Measurements from ENCODE around the gene AMZ2.

The AMZ2 gene

DNA sequence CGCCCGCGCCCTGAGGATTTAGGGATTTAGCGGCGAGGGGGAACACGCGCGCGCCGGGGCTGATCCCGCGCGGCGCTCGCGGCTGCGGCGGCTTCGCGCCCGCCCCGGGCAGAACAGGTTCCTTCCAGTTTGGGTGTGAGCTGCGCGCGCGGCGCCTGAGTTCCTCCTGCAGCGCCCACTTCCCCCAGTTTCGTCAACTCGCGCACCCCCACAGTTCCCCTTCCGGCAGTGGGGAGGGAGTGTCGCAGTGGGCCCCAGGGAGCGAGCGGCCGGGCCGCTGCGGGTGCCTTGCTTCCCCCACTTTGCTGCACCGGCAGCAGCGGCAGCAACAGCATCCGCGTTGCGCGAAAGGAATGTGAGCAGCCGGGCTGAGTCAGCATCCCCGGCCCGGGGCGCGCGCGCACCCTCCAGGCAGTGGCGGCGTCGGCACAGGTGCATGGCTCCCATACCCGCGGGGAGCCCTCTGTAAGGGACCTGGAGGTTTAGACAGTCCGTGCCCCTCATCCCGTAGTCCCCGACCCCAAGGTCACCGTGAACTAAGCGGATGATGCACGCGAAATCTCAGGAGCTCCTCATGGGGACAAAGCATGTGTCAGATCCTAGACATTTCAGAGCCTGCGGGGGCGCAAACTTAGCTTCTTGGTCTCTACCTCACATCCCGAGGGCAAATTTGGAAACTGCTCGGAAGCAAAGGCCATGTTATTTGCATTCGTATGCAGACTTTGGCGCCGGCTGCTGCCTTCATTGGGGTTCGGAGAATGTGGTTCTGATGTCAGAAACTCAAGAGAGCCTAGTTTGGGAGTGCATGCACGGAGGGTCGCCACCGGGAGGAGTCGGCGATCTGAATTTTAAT lies 44.2 kb downstream of the AMZ2 start:
- DNase-seq (ENCODE audit: low read depth), result peak; percentile 84

DNA sequence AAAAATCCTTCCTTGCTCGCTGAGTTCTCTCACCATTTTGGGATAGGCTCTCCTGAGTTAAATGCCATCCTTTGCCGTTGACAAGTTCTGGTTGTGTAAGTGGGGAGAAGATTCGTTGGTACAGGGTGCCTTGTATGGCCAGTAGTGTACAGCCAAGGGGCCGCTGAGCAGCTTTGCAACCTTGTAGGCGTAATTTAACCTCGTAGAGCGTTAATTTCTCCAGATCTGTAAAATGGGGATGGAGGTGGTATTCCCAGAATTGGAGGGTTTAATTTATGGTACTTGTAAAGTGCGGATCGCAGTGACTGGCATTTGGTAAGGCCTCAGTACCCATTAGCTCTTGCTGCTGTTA lies 44.8 kb downstream of the AMZ2 start:
- no peak for DNase-seq (ENCODE audit: low read depth)

DNA sequence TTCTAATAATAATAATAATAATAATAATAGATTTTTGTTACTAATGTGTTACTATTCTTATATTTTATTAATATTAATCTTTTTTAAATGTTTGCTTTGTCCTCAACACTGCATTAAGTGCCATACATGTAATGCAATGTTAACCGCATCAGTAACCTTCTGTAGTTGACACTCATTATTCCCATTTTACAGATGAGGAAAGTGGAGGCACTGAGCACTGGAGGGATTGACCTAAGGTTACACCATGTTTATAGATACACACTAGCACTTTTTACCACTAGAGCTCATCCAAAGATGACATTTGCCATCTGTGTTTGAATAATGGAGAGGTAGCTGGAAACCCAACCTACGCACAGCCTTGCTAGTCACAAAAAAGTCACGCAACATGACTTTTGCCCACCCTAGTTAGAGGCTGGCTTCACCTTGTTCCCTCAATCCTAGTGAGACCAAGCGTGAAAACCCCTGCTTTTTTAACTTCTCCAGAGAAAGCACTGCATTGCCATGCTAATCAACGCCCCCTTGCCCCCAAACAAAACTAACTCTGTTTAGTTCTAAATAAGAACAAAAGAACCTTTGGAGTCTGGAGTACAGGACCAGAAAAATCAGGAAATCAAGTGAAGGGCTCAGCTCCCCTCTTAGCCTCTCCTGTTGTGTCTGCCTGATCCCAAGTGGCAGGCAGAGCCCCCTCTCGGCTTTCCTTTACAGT lies 45.8 kb downstream of the AMZ2 start:
- DNase-seq (ENCODE audit: low read depth), result no peak

DNA sequence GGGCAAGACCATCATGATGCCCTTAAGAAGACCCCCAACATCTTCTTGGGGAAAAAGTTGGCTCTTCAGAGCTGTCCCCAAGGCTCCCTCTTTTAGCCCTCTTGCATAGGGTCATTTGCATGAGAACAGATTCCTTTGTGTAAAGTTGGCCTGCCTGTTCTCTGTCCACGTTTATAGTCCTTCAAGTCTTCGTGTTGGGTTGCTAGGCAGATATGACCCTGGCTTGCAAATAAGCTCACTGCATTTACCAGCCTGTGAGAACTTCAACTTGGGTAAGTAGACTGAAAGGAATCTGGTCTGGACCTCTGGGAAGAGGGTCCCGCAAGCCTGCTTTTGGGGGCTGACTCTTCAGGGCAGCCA lies 46.3 kb downstream of the AMZ2 start:
- no peak for DNase-seq (ENCODE audit: low read depth)

DNA sequence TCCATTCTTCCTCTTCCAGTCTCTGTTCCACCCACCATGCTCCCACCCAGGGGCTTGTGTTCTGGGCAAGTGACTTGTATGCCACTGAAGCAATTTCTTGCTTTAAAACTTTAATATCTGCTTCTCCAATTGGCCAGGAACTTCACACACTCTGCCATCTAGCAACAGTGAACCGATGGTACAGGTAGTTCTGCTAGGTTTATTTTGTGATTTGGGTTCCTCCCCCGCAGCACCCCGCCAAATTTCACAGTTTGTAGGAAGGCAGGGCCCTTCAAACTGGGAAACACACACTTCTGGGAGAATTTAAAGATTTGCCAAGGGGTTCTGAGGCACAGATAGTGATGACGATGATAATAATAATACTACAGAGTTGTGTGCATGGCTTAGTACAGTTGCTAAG lies 46.8 kb downstream of the AMZ2 start:
- DNase-seq (ENCODE audit: low read depth), result no peak

DNA sequence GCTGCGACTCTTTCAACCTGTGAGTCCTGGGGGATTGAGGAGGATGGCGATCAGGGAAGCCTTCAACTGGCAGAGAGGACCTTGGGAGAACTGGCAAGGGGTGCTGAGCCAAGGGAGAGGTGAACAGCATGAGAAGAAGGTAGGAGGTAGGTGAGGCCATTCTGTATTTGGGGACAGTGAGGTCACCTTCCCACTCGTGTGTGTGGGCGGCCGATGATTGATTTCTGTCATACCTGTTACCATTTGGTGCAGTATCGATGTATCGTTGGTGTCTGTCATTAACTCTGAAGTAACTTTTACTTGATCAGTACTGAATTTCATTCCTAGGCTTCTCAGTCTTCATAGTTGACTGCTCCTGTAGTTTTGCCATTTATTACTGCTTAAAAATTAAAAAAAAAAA lies 47.2 kb downstream of the AMZ2 start:
- no peak for DNase-seq (ENCODE audit: low read depth)

DNA sequence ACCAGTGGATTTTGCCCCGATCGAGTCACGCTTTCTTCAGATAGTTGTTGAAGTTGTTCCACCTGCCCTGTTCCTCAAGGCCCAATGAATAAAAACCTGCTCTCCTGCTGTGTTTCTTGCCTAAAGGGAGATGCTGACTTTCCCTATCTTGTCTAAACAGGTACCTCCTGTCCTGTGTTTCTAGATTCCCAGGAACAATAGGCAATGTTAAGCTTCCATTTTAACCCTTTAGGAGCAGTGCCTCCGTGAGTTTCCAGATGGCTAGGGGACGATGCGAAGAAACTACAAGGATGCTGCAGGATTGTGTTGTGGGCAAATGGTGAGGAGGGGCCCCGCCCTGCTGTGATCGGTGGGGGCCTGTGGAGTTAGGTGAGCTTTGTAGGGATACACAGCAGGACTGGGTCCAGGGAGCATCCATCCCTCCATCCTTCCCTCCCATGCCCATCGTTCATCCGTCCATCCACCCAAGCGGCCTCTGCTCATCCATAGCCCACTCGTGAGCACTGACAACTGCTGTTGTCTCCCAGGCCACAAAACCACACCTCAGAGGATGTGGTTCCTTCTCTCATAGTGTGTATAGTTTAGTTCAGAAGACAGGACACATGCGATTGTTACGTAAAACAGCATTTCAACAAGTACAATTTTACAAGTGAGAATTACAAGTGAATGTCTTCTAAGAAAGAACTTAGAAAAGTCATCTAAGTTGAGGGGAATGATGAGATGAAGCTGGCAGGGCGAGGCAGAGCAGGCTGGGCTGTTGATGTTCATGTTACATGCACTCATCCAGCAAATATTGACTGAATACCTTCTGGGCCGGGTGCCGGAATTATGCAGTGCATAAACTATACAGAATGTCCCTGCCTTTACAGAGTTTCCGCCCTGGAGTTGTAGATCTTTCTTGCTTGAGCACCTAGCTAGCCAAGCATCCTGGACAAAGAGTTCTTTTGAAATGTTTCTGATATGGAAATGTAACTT lies 48.7 kb downstream of the AMZ2 start:
- DNase-seq (ENCODE audit: low read depth), result peak; percentile 45

DNA sequence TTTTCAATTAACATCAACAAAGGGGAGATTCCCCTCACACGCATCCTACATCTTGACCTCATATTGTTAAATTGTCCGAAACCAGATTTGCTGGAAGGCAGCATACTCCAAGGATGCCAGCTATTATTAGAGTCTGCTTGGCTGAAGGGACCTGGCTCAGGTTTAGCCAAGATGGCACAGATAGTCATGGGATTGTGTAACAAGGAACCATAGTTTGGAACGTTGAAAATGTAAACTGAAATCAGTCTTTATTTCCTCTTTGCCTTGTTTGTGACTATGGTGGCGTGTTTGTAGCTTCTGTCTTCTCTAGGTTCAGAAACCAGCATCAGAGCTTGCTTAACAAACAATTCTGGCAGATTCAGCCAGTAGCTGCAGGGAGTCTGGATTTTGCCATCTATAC lies 49.4 kb downstream of the AMZ2 start:
- DNase-seq (ENCODE audit: low read depth), result no peak

DNA sequence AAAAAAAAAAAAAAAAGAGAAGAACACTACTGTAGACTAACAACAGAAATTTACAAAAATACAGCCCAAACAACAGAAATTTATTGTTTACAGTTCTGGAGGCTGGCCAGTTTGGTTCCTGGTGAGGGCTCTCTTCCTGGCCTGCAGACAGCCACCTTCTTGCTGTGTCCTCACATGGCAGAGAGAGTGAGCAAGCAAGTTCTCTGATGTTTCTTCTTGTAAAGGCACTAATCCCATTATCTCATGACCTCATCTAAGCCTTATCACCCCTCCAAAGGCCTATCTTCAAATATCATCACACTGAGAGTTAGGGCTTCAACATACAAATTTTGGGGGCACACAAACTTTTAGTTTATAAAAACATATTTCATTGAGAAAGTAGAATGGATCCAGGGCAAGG lies 50.8 kb downstream of the AMZ2 start:
- DNase-seq (ENCODE audit: low read depth), result no peak

DNA sequence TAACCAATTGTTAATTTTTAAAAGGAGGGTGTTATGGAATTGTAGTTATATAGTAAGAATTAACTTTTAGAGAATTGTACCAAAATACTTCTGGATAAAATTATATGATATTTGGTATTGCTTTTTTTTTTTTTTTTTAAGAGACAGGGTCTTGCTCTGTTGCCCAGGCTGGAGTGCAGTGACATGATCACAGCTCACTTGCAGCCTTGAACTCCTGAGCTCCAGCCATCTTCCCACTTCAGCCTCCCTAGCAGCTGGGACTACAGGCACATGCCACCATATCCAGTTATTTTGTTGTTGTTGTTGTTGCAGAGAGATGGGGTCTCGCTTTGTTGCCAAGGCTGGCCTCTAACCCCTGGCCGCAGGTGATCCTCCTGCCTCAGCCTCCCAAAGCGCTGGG lies 52.0 kb downstream of the AMZ2 start:
- DNase-seq (ENCODE audit: low read depth), result no peak

DNA sequence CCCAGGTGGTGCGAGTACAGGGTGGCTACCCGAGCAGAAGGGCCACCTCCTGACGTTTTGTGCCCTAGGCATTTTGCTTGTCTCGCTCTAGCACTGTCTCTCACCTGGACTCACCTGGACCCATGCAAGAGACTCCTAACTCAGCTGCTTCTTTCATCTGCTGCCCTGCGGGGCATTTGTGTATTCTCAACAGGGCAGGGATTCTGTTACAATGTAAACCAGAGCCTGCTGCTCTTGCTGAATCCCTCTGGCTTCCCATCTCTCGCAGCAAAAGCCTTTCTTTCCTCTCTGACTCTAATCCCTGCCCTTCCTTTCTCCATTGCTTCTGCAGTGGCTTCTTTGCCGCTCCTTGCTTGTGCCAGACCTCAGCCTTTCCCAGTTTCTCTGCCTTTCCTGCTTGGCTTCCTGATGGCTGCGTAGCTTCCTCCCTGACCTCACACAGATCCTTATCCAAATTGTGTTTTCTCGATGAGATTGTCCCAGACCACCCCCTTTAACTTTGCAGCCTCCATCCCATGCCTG lies 53.7 kb downstream of the AMZ2 start:
- no peak for DNase-seq (ENCODE audit: low read depth)

DNA sequence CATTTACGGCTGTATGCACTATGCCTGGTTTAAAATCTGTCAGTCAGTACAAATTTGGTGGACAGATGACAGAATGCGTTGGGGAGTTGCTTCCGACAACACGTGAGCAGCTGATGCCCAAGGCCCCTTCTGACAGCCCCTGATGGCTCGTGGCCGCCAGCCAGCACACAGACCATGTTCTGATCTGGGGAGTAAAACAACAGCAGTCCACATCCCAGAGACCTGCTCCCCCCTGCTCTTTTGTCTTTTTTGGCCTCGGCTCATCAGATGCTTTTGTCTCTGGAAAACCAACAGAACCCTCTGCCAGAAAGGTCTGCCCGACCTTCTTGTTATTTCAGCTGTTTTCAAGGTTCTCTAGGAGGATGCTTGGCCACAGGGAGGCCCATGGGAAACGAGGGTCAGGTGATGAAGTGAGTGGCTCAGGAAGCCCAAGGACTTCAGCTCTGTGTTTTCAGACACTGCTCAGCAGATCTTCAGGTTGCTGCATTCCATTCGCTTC lies 54.3 kb downstream of the AMZ2 start:
- DNase-seq (ENCODE audit: low read depth), result no peak

DNA sequence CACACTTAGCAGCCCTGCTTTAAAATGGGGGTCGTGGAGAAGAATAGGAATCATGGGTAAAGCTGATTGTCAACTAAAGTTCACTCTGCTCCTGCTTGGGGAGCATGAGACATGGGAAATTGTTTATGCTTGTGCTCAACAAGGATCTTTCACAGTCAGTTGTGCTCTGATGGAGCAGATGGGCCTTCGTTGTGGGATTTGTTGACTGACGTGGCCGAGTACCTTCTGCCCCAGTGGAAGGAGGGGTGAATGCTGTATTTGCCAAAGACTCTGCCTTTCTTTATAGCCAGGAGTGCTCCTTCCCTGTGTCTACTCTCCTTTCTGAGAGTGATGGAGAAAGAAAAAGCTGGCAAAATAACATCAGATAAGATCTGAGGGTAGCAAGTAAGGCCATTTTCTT lies 54.8 kb downstream of the AMZ2 start:
- DNase-seq (ENCODE audit: low read depth), result no peak

DNA sequence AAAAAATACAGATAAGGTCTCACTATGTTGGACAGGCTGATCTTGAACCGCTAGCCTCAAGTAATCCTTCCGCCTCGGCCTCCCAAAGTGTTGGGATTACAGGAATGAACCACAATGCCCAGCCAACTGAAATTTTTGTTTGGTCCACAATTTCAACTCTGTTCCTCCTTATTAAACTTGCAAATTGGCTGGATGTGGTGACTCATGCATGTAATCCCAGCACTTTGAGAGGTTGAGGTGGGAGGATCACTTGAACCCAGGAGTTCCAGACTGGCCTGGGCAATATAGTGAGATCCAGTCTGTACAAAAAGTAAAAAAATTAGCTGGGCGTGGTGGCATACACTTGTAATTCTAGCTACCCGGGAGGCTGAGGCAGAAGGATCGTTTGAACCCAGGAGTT lies 56.9 kb downstream of the AMZ2 start:
- DNase-seq (ENCODE audit: low read depth), result no peak

DNA sequence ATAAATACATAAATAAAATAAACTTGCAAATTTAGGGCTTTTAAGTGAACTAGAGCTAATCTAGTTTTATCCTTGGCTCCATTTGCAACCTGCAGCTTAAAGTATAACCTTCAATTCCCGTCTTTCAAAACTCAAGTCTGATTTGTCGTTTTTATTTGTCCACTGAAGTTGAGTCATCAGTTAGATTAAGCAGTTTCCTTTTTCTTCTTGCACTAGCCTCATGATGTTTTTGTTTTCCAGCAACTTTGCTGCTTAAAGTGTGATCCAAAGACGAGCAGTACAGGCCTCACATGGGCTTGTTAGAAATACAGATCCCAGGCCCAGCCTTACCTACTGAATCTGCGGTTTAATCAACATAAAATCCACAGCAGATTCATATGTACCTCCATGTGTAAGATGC lies 57.3 kb downstream of the AMZ2 start:
- no peak for DNase-seq (ENCODE audit: low read depth)
